ENCODE data around the gene TANC1. TPM values are rescaled to one million over a fixed set of nuclear protein-coding genes. Genes with fewer than 3 reads are reported as not detected.

TANC1 gene
- total RNA-seq, 5 donors from 2014 or later (not counting 1 experiment from before 2014, with no cell fraction given), result 0.26 to 0.61 (median 0.50) TPM

- ChIA-PET CTCF (no interaction called here), POLR2A (interaction anchor here in 1 of 2 donors (0.6 kb wide), 1 partner anchor 131 kb away, joined by 4 read pairs; no protein-coding TSS in a partner anchor)
- 71% methylated on average over 1 of the region's 2 CpGs for WGBS (ENCODE audit: insufficient coverage)
- Histone ChIP-seq H3K36me3 (ENCODE audit: control insufficient read depth in 2 of 2, extremely low read depth in 1 of 2, insufficient read depth in 1 of 2, low read length in 1 of 2) (no peaks in the 10 kb centered on the region), H3K27me3 (replicated peaks in 1 of 2; ENCODE audit: control insufficient read depth in 2 of 2, extremely low read depth in 1 of 2, insufficient read depth in 2 of 2, low read length in 1 of 2) (peaks cover 0 to 5% of the 10 kb centered on the region in 2 experiments), H3K4me3 (ENCODE audit: control insufficient read depth in 1 of 2, extremely low read depth in 1 of 2, low read length in 1 of 2) (no peak overlapping the region), H3K9me3 (no peaks in the 10 kb centered on the region), H3K4me1 (ENCODE audit: control insufficient read depth in 1 of 2, extremely low read depth in 1 of 2, insufficient read depth in 2 of 2, low read length in 2 of 2) (no peaks in the 10 kb centered on the region), H3K27ac (ENCODE audit: low read length) (no peak overlapping the region)
- H3K9me3 Mint-ChIP-seq, result no peaks in the 10 kb centered on the region
- peaks cover 0 to 5% (median 5%) of the 10 kb centered on the region in 3 donors for H3K4me1 Mint-ChIP-seq
- H3K4me3 Mint-ChIP-seq, result no peak overlapping the region
- ATAC-seq (replicated peaks in 1 of 4), result no peak
- H3K36me3 Mint-ChIP-seq, result no peaks in the 10 kb centered on the region
- no peak for DNase-seq
- H3K27ac Mint-ChIP-seq, result no peak overlapping the region
- H3K27me3 Mint-ChIP-seq, result peaks cover 4 to 9% of the 10 kb centered on the region in 2 donors
Measured at GRCh38 chr2:158955842-158956365, 12.5 kb upstream of the TANC1 start.

GRCh38 chr2:158958365-158958764 lies 10.1 kb upstream of the TANC1 start:
- H3K4me3 Mint-ChIP-seq, result no peak overlapping the region
- WGBS (ENCODE audit: insufficient coverage), result no CpG with 5 or more reads among the region's 1 CpG
- CTCF ChIA-PET, result interaction anchor here in 1 of 2 donors (0.6 kb wide), 1 partner anchor 1311 kb away, joined by 3 read pairs; no protein-coding TSS in a partner anchor

GRCh38 chr2:158960193-158960592 lies 8.2 kb upstream of the TANC1 start:
- Mint-ChIP-seq H3K27ac (no peak overlapping the region), H3K9me3 (no peaks in the 10 kb centered on the region), H3K27me3 (peaks cover 7 to 11% of the 10 kb centered on the region in 2 donors), H3K36me3 (no peaks in the 10 kb centered on the region), H3K4me1 (no peaks in the 10 kb centered on the region), H3K4me3 (no peak overlapping the region)
- no peak overlapping the region for H3K27ac ChIP-seq (ENCODE audit: low read length)
- DNase-seq, result no peak
- ChIA-PET CTCF (no interaction called here), POLR2A (interaction anchor here in 1 of 2 donors (1.0 kb wide), 1 partner anchor 491 kb away, joined by 5 read pairs; no protein-coding TSS in a partner anchor)
- no peak overlapping the region for H3K4me3 ChIP-seq (ENCODE audit: control insufficient read depth in 1 of 2, extremely low read depth in 1 of 2, low read length in 1 of 2)
- ATAC-seq (replicated peaks in 1 of 4), result no peak
- no peaks in the 10 kb centered on the region for H3K36me3 ChIP-seq (ENCODE audit: control insufficient read depth in 2 of 2, extremely low read depth in 1 of 2, insufficient read depth in 1 of 2, low read length in 1 of 2)
- peaks cover 0 to 9% of the 10 kb centered on the region in 2 experiments for H3K27me3 ChIP-seq (replicated peaks in 1 of 2; ENCODE audit: control insufficient read depth in 2 of 2, extremely low read depth in 1 of 2, insufficient read depth in 2 of 2, low read length in 1 of 2)
- no peaks in the 10 kb centered on the region for H3K4me1 ChIP-seq (ENCODE audit: control insufficient read depth in 1 of 2, extremely low read depth in 1 of 2, insufficient read depth in 2 of 2, low read length in 2 of 2)
- WGBS (ENCODE audit: insufficient coverage), result 100% methylated on average over 1 of the region's 2 CpGs
- no peaks in the 10 kb centered on the region for H3K9me3 ChIP-seq

More at GRCh38 chr2:158958365-158958764, 10.1 kb upstream of the TANC1 start:
- POLR2A ChIA-PET, result no interaction called here
- Histone ChIP-seq H3K4me3 (ENCODE audit: control insufficient read depth in 1 of 2, extremely low read depth in 1 of 2, low read length in 1 of 2) (no peak overlapping the region), H3K27me3 (replicated peaks in 1 of 2; ENCODE audit: control insufficient read depth in 2 of 2, extremely low read depth in 1 of 2, insufficient read depth in 2 of 2, low read length in 1 of 2) (peaks cover 0 to 9% of the 10 kb centered on the region in 2 experiments), H3K27ac (ENCODE audit: low read length) (no peak overlapping the region), H3K9me3 (no peaks in the 10 kb centered on the region), H3K36me3 (ENCODE audit: control insufficient read depth in 2 of 2, extremely low read depth in 1 of 2, insufficient read depth in 1 of 2, low read length in 1 of 2) (no peaks in the 10 kb centered on the region), H3K4me1 (ENCODE audit: control insufficient read depth in 1 of 2, extremely low read depth in 1 of 2, insufficient read depth in 2 of 2, low read length in 2 of 2) (no peaks in the 10 kb centered on the region)
- H3K36me3 Mint-ChIP-seq, result no peaks in the 10 kb centered on the region
- DNase-seq (no peak), ATAC-seq (replicated peaks in 1 of 4) (no peak)
- peaks cover 0 to 5% (median 5%) of the 10 kb centered on the region in 3 donors for H3K4me1 Mint-ChIP-seq
- H3K27me3 Mint-ChIP-seq, result peaks cover 7 to 11% of the 10 kb centered on the region in 2 donors
- no peak overlapping the region for H3K27ac Mint-ChIP-seq
- no peaks in the 10 kb centered on the region for H3K9me3 Mint-ChIP-seq

GRCh38 chr2:158962074-158962473 lies 6.4 kb upstream of the TANC1 start:
- H3K27ac ChIP-seq (ENCODE audit: low read length), result no peak overlapping the region
- no peak for ATAC-seq (replicated peaks in 1 of 4)
- H3K4me1 ChIP-seq (ENCODE audit: control insufficient read depth in 1 of 2, extremely low read depth in 1 of 2, insufficient read depth in 2 of 2, low read length in 2 of 2), result no peaks in the 10 kb centered on the region
- peaks cover 0 to 9% of the 10 kb centered on the region in 2 experiments for H3K27me3 ChIP-seq (replicated peaks in 1 of 2; ENCODE audit: control insufficient read depth in 2 of 2, extremely low read depth in 1 of 2, insufficient read depth in 2 of 2, low read length in 1 of 2)
- no peak overlapping the region for H3K4me3 ChIP-seq (ENCODE audit: control insufficient read depth in 1 of 2, extremely low read depth in 1 of 2, low read length in 1 of 2)
- Mint-ChIP-seq H3K4me3 (no peak overlapping the region), H3K27me3 (peaks cover 3 to 21% of the 10 kb centered on the region in 2 donors), H3K9me3 (no peaks in the 10 kb centered on the region), H3K36me3 (no peaks in the 10 kb centered on the region), H3K4me1 (no peaks in the 10 kb centered on the region), H3K27ac (no peak overlapping the region)
- H3K9me3 ChIP-seq, result no peaks in the 10 kb centered on the region
- DNase-seq, result no peak
- CTCF ChIA-PET, result no interaction called here
- WGBS (ENCODE audit: insufficient coverage), result no CpG with 5 or more reads among the region's 1 CpG
- no peaks in the 10 kb centered on the region for H3K36me3 ChIP-seq (ENCODE audit: control insufficient read depth in 2 of 2, extremely low read depth in 1 of 2, insufficient read depth in 1 of 2, low read length in 1 of 2)
- POLR2A ChIA-PET, result no interaction called here

GRCh38 chr2:158963071-158963470 lies 5.4 kb upstream of the TANC1 start:
- H3K36me3 ChIP-seq (ENCODE audit: control insufficient read depth in 2 of 2, extremely low read depth in 1 of 2, insufficient read depth in 1 of 2, low read length in 1 of 2), result no peaks in the 10 kb centered on the region
- no peak overlapping the region for H3K27ac Mint-ChIP-seq
- WGBS (ENCODE audit: insufficient coverage), result no CpG with 5 or more reads among the region's 3 CpGs
- H3K4me1 Mint-ChIP-seq, result peaks cover 0 to 3% (median 3%) of the 10 kb centered on the region in 3 donors
- peaks cover 0 to 15% of the 10 kb centered on the region in 2 experiments for H3K27me3 ChIP-seq (replicated peaks in 1 of 2; ENCODE audit: control insufficient read depth in 2 of 2, extremely low read depth in 1 of 2, insufficient read depth in 2 of 2, low read length in 1 of 2)
- peaks cover 3 to 25% of the 10 kb centered on the region in 2 donors for H3K27me3 Mint-ChIP-seq
- no peaks in the 10 kb centered on the region for H3K36me3 Mint-ChIP-seq
- H3K4me3 ChIP-seq (ENCODE audit: control insufficient read depth in 1 of 2, extremely low read depth in 1 of 2, low read length in 1 of 2), result no peak overlapping the region
- H3K9me3 Mint-ChIP-seq, result no peaks in the 10 kb centered on the region
- no peak overlapping the region for H3K4me3 Mint-ChIP-seq
- H3K4me1 ChIP-seq (ENCODE audit: control insufficient read depth in 1 of 2, extremely low read depth in 1 of 2, insufficient read depth in 2 of 2, low read length in 2 of 2), result peaks cover 0 to 4% of the 10 kb centered on the region in 2 experiments
- ChIA-PET CTCF (no interaction called here), POLR2A (no interaction called here)
- no peaks in the 10 kb centered on the region for H3K9me3 ChIP-seq
- no peak overlapping the region for H3K27ac ChIP-seq (ENCODE audit: low read length)
- DNase-seq, result no peak
- no peak for ATAC-seq (replicated peaks in 1 of 4)

GRCh38 chr2:158965107-158965506 lies 3.3 kb upstream of the TANC1 start:
- no CpG with 5 or more reads among the region's 5 CpGs for WGBS (ENCODE audit: insufficient coverage)
- no peak for ATAC-seq (replicated peaks in 1 of 4)
- Mint-ChIP-seq H3K4me1 (peaks cover 9 to 16% (median 13%) of the 10 kb centered on the region in 3 donors), H3K27me3 (peaks cover 9 to 31% of the 10 kb centered on the region in 2 donors), H3K36me3 (no peaks in the 10 kb centered on the region), H3K9me3 (no peaks in the 10 kb centered on the region), H3K27ac (no peak overlapping the region), H3K4me3 (no peak overlapping the region)
- Histone ChIP-seq H3K4me3 (ENCODE audit: control insufficient read depth in 1 of 2, extremely low read depth in 1 of 2, low read length in 1 of 2) (no peak overlapping the region), H3K36me3 (ENCODE audit: control insufficient read depth in 2 of 2, extremely low read depth in 1 of 2, insufficient read depth in 1 of 2, low read length in 1 of 2) (no peaks in the 10 kb centered on the region), H3K9me3 (no peaks in the 10 kb centered on the region), H3K4me1 (ENCODE audit: control insufficient read depth in 1 of 2, extremely low read depth in 1 of 2, insufficient read depth in 2 of 2, low read length in 2 of 2) (peaks cover 1 to 21% of the 10 kb centered on the region in 2 experiments), H3K27me3 (replicated peaks in 1 of 2; ENCODE audit: control insufficient read depth in 2 of 2, extremely low read depth in 1 of 2, insufficient read depth in 2 of 2, low read length in 1 of 2) (peaks cover 0 to 29% of the 10 kb centered on the region in 2 experiments), H3K27ac (ENCODE audit: low read length) (no peak overlapping the region)
- ChIA-PET CTCF (no interaction called here), POLR2A (no interaction called here)
- no peak for DNase-seq

Measured in T-cell (primary cell).